T-helper 1 cell treated with Interleukin-12 subunit alpha and Interleukin-12 subunit beta and Interleukin-4 antibody, amounts not matched to agents 30 ng/mL and 1 ng/mL, for 36 hours (primary cell): ENCODE results near the gene ADGRA1. TPM values are rescaled to one million over a fixed set of nuclear protein-coding genes. Genes with fewer than 3 reads are reported as not detected.
"Not testable (repeated sequence)": the region's sequence is repeated elsewhere in the genome, so short reads cannot be mapped to it uniquely, and the experiment has no call there.

Experiments used
- intact Hi-C: fragments of 100-400 bp; cut with micrococcal nuclease; formaldehyde crosslinking; loops from one replicate; pipeline ENCODE4 v1.15.1; 2024
- total RNA-seq: library from RNA; stranded (reverse); gene quantifications from 2 replicates; pipeline ENCODE4 v1.2.3, GENCODE V29; 2022

ADGRA1 gene
- total RNA-seq, 1 donor from 2014 or later, result not detected

DNA sequence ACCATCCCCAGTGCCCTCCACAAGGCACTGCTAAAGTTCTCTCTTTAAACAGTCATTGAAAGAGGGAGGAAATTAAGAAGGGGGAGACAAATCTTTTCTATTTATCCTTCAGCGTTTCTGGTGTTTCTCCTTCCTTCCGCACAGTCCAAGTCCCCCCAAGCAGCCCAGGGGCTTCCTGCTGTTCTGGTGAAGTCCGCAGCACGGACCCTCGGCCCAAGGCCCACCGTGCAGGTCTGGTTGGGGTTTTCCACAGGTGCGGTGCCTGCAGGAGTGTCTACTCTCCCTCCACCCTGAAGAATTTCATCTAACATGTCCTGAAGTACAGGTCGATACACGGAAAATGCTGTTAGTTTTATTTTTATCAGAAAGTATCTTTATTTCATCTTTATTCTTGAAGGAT, 38.2 kb downstream of the ADGRA1 start:
- intact Hi-C loops, result loop anchor here (10.0 kb wide), 2 partner anchors 181 to 221 kb away; partner anchors contain the start of gene CFAP46

DNA sequence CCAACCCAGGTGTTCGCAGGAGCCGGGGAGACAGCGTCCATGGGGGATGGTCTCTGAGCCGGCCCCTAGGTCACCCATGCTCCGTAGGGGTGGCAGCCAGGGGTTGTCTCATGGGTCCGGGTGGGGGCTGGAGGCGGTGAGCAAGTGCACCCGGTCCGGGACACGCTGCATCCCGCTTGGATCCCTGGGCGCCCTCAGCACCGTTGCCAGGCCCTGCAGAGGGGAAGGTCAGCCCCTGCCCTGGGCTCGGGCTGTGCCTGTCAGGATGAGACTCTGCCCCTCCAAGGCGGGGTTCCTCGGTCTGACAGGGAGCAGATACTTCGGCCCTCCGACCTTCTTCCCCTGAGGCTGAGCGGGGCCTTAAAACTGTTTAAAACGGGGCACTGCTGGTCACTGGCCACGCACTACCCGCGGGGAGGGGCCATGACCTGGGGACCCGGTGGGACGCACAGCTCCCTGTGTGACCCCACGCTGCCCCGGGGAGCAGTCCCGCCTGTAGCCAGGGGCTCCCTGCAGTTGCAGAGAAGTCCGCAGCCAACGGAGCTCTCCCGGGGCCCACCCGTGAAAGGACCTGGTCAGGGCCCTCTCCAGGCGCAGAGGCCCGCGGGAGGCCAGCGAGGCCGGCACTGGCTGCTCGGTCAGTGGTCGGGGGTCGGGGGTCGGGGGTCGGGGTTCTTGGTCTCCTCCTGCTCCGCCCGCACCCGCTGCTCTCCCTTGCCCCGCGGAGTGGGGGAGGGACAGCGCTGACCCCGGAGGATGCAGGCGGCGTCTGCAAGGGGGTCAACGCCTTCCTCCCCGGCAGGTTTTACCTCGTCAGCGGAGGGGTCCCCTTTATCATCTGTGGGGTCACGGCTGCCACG, 38.9 kb downstream of the ADGRA1 start:
- intact Hi-C loops, result loop anchor here (1.0 to 10.0 kb wide), 3 partner anchors 34 to 222 kb away; partner anchors contain the start of genes CFAP46 and KNDC1

DNA sequence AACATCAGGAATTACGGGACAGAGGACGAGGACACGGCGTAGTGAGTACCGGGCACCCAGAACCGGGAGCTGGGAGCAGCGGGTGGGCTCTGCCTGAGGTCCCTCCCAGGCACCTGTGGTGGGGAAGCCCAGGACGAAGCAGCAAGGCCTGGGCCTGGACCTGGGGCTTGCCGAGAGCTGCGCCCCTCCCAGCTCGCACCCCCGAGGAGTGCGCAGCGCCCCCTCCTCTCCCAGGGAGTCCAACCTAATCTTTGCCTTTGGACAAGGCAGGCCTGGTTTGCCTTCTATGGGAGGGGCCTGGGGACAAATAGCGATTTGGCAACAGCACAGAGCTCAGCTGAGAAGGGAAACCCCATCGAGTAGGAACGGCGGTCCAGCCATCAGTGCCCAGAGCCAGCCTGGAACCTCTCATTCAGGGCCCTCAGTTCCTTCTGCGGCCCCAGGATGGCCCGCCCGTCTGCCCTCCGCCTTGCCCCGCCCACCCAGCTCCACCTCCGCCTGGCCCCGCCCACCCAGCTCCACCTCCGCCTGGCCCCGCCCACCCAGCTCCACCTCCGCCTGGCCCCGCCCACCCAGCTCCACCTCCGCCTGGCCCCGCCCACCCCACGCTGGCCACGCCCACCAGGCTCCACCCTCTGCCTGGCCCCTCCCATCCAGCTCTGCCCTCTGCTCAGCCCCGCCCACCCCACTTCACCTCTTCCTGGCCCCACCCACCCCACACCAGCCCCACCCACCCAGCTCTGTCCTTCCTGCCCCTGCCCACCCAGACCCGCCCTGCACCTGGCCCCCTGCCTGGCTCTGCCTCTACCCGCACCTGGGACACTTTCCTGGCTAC, 39.8 kb downstream of the ADGRA1 start:
- intact Hi-C loops, result loop anchor here (1.0 to 10.0 kb wide), 3 partner anchors 33 to 223 kb away; partner anchors contain the start of genes CFAP46 and KNDC1

DNA sequence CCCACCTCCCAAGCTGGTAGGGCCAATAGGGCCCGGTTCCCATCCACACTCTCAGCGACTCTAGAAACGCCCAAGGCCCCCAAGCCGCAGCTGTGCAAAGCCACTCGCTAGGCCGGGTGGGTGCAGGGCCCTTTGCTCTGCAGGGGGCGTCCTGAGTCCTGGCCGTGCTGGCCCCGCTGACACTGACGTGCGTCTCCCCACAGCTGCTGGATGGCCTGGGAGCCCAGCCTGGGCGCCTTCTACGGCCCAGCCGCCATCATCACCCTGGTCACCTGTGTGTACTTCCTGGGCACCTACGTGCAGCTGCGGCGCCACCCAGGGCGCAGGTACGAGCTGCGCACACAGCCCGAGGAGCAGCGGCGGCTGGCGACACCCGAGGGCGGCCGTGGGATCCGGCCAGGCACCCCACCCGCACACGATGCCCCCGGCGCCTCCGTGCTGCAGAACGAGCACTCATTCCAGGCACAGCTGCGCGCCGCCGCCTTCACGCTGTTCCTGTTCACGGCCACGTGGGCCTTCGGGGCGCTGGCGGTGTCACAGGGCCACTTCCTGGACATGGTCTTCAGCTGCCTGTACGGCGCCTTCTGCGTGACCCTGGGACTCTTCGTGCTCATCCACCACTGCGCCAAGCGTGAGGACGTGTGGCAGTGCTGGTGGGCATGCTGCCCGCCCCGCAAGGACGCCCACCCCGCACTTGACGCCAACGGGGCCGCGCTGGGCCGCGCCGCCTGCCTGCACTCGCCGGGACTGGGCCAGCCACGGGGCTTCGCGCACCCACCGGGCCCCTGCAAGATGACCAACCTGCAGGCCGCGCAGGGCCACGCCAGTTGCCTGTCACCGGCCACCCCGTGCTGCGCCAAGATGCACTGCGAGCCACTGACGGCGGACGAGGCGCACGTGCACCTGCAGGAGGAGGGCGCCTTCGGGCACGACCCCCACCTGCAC, 40.7 kb downstream of the ADGRA1 start:
- intact Hi-C loops, result loop anchor here (10.0 kb wide), 2 partner anchors 184 to 224 kb away; partner anchors contain the start of gene CFAP46

DNA sequence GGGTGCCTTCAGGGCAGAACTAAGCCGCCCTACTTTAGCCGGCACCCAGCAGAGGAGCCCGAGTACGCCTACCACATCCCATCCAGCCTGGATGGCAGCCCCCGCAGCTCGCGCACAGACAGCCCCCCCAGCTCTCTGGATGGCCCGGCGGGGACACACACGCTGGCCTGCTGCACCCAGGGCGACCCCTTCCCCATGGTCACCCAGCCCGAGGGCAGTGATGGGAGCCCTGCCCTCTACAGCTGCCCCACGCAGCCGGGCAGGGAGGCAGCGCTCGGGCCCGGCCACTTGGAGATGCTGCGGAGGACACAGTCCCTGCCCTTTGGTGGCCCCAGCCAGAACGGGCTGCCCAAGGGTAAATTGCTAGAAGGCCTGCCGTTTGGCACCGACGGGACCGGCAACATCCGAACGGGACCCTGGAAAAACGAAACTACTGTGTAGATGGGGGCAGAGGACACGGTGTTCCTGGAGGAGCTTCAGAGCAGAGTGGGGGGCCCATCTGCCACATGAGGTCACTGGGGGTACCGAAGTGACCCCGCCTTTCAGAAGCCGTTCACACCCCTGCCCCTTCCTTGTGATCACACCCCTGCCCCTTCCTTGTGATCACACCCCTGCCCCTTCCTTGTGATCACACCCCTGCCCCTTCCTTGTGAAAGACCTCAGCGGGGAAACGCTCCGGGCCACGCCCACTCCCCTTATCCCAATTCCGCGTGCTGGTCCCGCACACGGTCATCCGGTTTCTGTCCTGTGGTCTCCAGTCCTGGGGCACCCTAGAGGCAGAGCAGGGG, 41.5 kb downstream of the ADGRA1 start:
- intact Hi-C loops, result loop anchor here (10.0 kb wide), 2 partner anchors 184 to 224 kb away; partner anchors contain the start of gene CFAP46

DNA sequence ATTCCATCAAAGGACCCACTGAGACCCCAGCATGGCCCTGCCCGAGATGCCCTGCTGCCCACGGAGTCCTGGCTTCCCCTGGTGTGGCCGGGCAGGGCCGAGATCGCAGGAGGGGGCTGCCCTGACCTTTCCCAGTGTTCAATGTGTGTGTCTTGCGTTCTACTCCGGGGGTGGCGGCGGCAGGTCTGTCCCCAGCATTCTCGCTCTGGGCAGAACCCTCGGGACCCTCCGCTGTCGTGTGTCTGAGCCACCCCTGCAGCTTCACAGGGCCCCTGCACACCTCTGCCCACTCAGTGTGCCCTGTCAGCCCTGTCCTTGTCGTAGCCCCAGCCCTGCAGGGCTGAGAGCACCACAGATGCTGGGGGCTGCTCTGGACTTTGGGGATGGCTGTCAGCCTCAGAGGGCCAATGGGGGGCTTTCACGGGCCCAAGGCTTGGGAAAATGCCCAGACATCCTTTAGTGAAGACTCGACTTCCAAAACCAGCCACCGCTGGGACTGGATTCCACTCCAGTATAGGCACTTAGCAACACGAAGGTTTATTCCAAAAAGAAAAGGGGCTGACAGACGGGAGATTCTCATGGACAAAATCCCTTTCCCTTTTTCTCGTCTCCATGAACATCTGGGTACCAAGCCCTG, 42.3 kb downstream of the ADGRA1 start:
- intact Hi-C loops, result loop anchor here (10.0 kb wide), 2 partner anchors 185 to 225 kb away; partner anchors contain the start of gene CFAP46

DNA sequence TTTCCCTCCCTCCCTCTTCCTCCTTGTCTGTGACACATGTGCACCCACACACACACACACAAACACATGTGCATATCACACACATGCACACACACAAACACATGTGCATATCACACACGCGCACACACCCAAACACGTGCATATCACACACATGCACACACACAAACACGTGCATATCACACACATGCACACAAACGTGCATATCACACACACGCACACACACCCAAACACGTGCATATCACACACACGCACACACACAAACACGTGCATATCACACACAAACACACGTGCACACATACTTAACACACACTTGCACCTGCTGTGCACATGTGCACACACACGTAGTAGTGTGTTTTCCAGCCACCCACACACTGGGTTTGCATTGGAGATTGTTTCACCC, 42.9 kb downstream of the ADGRA1 start:
- intact Hi-C loops, result no loop called here

DNA sequence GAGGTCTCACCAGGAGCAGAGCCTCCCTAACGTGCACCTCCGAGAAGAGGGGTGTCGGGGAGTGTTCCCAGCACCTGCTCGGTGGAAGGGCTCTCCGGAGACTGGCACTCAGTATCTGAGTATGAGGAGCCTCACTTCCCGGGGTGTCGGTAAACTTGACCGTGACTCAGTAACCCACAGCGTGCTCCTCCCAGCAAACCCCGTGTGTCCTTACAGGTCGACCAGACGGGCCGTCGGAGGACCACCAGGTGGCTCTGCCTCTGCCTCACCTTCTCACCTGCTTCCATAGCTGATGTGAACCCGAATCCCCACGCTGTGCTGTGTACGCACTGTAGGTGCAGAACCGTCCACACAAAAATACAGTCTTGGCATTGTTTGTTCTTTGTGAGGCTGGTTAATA, 43.3 kb downstream of the ADGRA1 start:
- intact Hi-C loops, result no loop called here

DNA sequence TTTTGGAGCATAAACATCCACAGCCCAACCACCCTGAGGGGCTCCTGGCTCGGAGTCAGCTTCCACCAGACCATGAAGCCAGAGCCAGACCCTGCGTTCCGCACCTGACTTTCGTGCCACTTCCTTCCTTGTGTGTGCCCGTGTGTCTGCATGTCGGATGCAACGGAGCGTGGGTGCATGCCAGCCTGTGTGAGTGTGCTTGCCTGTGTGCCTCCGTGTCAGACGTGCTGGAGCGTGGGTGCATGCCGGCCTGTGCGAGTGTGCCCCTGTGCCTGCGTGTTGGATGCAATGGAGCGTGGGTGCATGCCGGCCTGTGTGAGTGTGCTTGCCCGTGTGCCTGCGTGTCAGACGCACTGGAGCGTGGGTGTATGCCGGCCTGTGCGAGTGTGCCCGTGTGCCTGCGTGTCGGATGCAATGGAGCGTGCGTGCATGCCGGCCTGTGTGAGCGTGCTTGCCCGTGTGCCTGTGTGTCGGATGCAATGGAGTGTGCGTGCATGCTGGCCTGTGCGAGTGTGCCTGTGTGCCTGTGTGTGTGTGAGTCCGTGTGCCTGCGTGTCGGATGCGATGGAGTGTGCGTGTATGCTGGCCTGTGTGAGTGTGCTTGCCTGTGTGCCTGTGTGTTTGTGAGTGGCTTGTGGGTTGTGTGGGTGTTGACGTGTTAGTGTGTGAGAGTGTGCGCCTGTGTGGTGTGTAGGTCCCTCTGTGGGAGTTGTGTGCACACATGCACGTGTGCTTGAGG, 44.2 kb downstream of the ADGRA1 start:
- intact Hi-C loops, result no loop called here

DNA sequence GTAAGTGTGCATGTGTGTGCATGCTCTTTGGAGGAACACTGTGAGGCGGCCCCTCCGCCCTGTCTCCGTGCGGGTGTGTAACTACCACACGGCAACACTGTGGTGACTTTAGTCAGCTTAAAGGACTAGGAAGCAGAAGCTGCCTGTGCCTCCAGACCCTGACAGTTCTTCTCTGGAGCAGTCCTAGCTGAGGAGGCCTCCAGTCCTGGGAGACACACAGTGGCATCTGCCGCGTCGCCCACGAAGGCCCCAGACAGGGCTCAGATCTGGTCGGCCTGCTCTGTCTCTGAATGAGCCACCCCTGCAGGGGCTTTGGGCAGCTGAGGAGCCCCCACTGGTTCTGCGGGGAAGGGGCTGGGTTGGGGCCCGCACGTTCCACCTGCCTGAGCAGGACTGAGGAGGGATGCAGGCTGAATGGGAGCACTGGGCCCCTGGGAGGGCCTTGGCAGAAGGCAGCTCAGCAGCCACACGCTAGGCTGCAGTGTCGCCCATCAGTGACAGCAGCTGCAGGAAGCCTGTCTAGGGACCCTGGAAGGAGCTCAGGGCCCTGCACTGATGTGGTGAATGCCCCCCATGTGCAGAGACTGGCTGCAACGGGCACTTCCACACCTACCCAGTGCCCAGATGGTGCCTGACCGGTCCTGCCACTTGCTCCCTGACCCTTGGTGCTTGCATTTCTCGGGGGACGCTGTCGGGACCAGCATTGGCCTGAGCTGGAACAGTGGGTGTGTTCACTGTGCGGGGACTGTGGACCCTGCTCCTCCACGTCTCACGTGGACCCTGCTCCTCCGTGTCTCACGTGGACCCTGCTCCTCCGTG, 45.0 kb downstream of the ADGRA1 start:
- intact Hi-C loops, result no loop called here

DNA sequence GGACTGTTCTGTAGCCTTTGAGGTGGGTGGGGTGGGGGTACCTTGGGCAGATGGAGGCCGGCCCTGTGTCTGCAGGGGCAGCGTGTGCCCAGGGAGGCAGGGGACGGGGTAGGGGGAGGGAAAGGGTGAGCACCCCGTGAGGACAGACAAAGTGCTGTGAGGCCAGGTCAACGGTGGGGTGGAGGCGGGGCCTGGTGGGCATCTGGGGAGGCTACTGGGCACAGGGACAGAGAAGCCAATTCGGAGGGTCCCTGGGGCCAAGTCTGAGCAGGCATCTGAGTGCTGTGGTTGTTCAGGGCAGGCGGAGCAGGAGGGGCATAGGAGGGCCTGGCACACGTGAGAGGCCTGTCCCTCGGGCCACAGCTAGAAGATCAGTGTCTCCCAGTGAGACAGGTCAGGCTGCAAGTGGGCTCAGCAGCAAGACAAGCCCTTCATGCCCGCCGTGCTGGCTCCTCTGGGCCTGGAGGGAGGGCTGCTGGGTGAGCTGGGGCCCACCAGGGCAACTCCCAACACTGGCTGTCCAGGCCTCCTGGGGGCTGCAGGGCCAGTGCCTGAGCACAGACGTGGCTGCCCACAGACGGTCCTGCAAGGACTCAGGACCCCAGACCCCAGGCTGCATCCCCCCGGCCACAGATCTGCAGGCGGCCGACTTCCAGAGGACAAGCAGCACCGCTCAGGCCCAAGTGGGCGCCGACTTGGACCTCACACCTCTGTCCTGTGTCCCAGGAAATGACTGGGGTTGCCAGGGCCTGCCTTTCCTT, 45.9 kb downstream of the ADGRA1 start:
- intact Hi-C loops, result no loop called here

DNA sequence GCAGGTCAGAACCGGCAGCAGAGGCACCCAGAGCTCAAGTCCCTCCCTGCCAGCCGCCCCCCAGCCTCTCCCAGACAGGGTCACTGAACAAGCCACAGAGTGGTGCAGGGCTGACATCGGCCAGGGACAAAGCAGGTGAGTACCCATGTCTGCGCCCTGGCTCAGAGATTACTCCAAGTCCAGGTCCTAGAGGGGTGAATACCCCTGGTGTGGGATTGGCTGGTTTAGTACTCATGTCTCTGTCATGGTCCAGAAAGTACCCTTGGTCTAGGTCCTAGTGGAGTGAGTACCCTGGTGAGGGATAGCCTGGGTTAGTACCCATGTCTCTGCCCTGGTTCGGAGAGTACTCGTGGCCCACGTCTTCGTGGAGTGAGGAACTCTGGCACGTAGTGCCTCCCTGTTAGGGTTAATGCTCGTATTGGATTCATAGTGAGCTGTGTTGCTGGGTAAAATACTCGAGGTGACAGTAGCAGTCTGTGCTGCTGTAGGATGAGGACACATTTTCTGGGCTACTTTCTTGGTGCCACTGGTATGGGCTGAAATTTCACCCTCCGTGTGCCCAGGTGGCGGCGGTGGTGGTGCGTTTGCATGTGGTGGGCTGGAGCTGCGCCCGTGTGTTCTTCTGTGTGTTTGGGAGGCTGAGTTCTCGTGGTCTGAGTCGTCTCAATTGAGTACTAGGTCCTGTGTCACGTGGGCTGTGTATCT, 46.8 kb downstream of the ADGRA1 start:
- intact Hi-C loops, result no loop called here

DNA sequence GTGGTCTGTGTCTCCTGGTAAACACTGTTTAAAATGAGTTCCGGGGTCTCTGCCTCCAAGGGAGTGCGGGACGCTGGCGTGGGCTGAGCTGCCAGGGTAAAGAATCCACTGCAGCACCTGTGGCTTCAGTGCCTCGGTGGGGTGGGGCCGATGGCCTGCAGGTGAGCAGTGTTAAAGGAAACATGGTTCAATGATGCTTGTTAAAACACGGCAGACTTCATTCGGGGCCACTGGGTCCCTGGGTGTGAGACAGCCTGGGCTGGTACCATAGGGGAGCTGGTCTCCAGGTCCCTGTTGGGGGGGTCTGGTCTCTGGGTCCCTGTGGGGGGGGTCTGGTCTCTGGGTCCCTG, 47.4 kb downstream of the ADGRA1 start:
- intact Hi-C loops, result no loop called here

DNA sequence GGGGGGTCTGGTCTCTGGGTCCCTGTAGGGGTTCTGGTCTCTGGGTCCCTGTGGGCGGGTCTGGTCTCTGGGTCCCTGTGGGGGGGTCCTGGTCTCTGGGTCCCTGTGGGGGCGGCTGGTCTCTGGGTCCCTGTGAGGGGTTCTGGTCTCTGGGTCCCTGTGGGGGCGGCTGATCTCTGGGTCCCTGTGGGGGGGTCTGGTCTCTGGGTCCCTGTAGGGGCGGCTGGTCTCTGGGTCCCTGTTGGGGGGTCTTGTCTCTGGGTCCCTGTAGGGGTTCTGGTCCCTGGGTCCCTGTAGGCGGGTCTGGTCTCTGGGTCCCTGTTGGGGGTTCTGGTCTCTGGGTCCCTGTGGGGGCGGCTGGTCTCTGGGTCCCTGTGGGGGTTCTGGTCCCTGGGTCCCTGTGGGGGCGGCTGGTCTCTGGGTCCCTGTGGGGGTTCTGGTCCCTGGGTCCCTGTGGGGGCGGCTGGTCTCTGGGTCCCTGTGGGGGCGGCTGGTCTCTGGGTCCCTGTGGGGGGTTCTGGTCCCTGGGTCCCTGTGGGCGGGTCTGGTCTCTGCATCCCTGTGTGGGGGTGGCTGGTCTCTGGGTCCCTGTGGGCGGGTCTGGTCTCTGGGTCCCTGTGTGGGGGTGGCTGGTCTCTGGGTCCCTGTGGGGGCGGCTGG, 49.9 kb downstream of the ADGRA1 start:
- intact Hi-C loops, result not testable (repeated sequence)

DNA sequence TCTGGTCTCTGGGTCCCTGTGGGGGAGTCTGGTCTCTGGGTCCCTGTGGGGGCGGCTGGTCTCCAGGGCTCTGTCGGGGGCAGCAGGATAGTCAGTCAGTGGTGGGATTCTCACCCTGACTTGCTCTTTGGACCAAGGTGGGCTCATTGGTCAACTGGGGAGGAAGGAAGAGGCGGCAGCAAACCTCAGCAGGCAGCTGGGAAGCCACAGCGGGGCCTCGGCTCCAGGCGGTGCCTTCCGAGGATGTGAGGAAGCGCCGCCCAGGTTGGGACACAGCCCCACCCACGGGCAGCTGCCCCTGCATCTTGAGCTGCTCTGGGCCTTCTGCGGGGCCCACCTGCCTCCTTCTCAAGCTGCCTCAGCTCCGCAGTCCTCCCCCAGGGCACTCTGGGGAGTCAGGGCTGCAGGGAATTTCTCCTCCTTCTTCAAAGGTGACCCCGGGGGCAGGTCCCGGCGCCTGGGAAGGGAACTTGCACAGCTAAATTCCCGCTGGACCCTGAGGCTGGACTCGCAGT, 51.9 kb downstream of the ADGRA1 start:
- intact Hi-C loops, result loop anchor here (5.0 kb wide), 1 partner anchor 118 kb away; no protein-coding TSS in a partner anchor
